Left ventricle myocardium inferior (tissue), 1 donor: ENCODE data around the gene KNCN. TPM values are rescaled to one million over a fixed set of nuclear protein-coding genes. Genes with fewer than 3 reads are reported as not detected.

Experiments
- DNase-seq: peaks from one replicate; pipeline ENCODE4 v3.0.0-alpha.2; 2020
- H3K27ac ChIP-seq: fragments of 200-600 bp; replicated peaks from 2 replicates; pipeline ENCODE4 v1.8.0; 2021
- H3K27me3 ChIP-seq: fragments of 200-600 bp; 2 replicates; pipeline ENCODE4 v1.8.0; 2021; ENCODE audit warnings: low read depth
- H3K36me3 ChIP-seq: fragments of 200-600 bp; 2 replicates; pipeline ENCODE4 v1.8.0; 2021
- H3K4me1 ChIP-seq: fragments of 200-600 bp; 2 replicates; pipeline ENCODE4 v1.8.0; 2021
- H3K4me3 ChIP-seq: fragments of 200-600 bp; 2 replicates; pipeline ENCODE4 v1.8.0; 2021; ENCODE audit warnings: mild to moderate bottlenecking, moderate library complexity
- H3K9me3 ChIP-seq: fragments of 200-600 bp; replicated peaks from 2 replicates; pipeline ENCODE4 v1.8.0; 2021
- CTCF ChIP-seq: fragments of 200-600 bp; IDR thresholded peaks from 2 replicates; pipeline ENCODE4 v1.8.0; 2021; ENCODE audit warnings: antibody characterized with exemption, mild to moderate bottlenecking, borderline replicate concordance
- intact Hi-C: fragments of 100-400 bp; cut with micrococcal nuclease; formaldehyde crosslinking; loops from one replicate; pipeline ENCODE4 v1.11.0; 2022
- total RNA-seq: library from RNA; stranded (reverse); fragmentation: NEBNext Ultra II Directional; extraction: Animal tissue kit (Norgen Biotek cat#: 25700); gene quantifications from one replicate; pipeline ENCODE4 v1.2.1, GENCODE V29; 2021
- donor health status: DM: no; HTN: yes; CAD: no; lungs with severe emphysema.

The KNCN gene
- total RNA-seq, 1 donor from 2014 or later: not detected

GRCh38 chr1:46522184-46522968 is 29.1 kb downstream of the KNCN start:
- no peaks in the 10 kb centered on the region for H3K36me3 ChIP-seq
- no peak overlapping the region for H3K27ac ChIP-seq
- intact Hi-C loops: no loop called here
- no peak overlapping the region for H3K4me3 ChIP-seq
- no peak for TF ChIP-seq CTCF
- peaks cover 8% of the 10 kb centered on the region for H3K4me1 ChIP-seq
- H3K9me3 ChIP-seq: no peaks in the 10 kb centered on the region
- DNase-seq: no peak
- H3K27me3 ChIP-seq: peaks cover 82% of the 10 kb centered on the region

DNA sequence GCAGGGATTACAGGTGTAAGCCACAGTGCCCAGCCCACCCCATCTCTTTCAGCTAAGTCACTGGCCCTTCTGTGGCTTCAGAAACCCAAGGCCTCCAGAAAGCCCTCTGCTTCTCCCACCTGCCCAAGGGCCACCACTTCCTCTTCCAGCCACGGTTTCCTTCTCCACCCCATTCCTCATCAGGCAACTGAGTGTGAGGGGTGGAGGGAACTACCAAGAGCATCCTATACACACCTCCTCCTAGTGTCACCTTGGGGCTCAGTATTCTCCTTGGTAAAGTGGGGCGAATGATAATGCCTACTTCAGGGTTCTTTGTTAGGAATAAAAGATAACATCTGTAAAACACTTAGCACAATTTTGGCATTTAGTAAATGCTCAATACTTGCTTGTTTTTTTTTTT is 30.0 kb downstream of the KNCN start:
- intact Hi-C loops: no loop called here
- no peaks in the 10 kb centered on the region for H3K36me3 ChIP-seq
- H3K27me3 ChIP-seq: peaks cover 82% of the 10 kb centered on the region
- H3K27ac ChIP-seq: no peak overlapping the region
- peaks cover 8% of the 10 kb centered on the region for H3K4me1 ChIP-seq
- no peak for DNase-seq
- no peaks in the 10 kb centered on the region for H3K9me3 ChIP-seq
- no peak overlapping the region for H3K4me3 ChIP-seq
- TF ChIP-seq CTCF: no peak

GRCh38 chr1:46520063-46520911 is 31.2 kb downstream of the KNCN start:
- Histone ChIP-seq H3K27ac (no peak overlapping the region), H3K4me1 (peaks cover 8% of the 10 kb centered on the region), H3K36me3 (no peaks in the 10 kb centered on the region), H3K27me3 (peaks cover 82% of the 10 kb centered on the region), H3K9me3 (no peaks in the 10 kb centered on the region), H3K4me3 (no peak overlapping the region)
- TF ChIP-seq CTCF: no peak
- intact Hi-C loops: no loop called here
- no peak for DNase-seq

DNA sequence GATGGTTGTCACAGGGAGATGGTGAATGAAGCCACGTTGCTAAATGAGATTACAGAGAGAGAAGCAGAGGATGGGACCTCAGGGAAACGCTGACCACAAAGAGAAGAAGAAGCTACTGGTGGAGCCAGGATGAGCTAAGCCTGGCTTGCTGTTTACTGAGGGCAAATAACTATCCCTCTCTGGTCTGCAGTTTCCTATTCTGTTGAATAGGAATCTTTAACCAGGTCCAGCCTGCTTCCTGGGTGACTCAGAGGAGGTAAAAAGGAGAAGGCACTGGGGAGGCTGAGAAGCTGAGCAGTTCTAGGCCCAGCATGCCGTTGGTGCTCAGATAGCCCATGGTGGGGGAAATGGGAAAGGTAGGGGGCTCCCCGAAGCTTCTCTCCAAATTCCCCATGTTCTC is 32.2 kb downstream of the KNCN start:
- DNase-seq: no peak
- H3K4me3 ChIP-seq: no peak overlapping the region
- H3K9me3 ChIP-seq: no peaks in the 10 kb centered on the region
- peaks cover 82% of the 10 kb centered on the region for H3K27me3 ChIP-seq
- intact Hi-C loops: no loop called here
- H3K36me3 ChIP-seq: no peaks in the 10 kb centered on the region
- H3K4me1 ChIP-seq: peaks cover 8% of the 10 kb centered on the region
- no peak overlapping the region for H3K27ac ChIP-seq
- TF ChIP-seq CTCF: no peak

DNA sequence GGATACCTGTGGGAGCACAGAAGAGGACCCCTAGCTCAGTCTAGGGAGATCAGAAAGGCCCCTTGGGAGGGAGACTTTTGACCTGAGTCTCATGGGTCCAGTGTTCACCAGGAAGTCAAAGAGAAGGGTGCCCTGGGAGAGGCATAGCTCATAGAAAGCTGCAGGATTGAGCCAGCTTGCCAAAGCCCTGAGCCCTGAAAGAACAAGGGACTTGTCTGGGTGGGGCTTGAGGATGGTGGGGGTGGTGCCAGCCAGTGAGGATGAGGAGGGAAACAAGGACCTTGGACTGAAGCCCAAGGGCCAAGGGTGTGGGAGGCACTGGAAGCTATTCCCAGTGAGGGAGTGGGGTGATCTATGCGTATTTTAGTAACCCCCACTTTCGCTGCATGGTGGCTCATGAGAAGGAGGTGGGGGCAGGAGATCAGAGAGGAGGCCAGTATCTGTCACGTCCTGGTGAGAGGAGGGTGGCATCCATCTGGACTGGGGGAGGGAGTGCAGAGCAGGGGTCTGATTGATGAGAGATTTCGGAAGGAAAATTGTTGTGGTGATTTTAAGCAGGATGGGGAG is 33.4 kb downstream of the KNCN start:
- Histone ChIP-seq H3K27ac (no peak overlapping the region), H3K36me3 (no peaks in the 10 kb centered on the region), H3K9me3 (no peaks in the 10 kb centered on the region), H3K4me3 (no peak overlapping the region), H3K27me3 (peaks cover 92% of the 10 kb centered on the region), H3K4me1 (peaks cover 8% of the 10 kb centered on the region)
- no peak for DNase-seq
- no peak for TF ChIP-seq CTCF
- intact Hi-C loops: no loop called here
